NCI-H1092 treated with DMSO at 0.1 percent for 48 hours (cell line): ENCODE measurements around the gene SMARCAD1.
"Not testable (repeated sequence)": the region's sequence is repeated elsewhere in the genome, so short reads cannot be mapped to it uniquely, and the experiment has no call there.

ENCODE experiments used
- DNase-seq: peaks from one replicate; lab custom pipeline; 2025; lab: John Stamatoyannopoulos, UW

Gene SMARCAD1

DNA sequence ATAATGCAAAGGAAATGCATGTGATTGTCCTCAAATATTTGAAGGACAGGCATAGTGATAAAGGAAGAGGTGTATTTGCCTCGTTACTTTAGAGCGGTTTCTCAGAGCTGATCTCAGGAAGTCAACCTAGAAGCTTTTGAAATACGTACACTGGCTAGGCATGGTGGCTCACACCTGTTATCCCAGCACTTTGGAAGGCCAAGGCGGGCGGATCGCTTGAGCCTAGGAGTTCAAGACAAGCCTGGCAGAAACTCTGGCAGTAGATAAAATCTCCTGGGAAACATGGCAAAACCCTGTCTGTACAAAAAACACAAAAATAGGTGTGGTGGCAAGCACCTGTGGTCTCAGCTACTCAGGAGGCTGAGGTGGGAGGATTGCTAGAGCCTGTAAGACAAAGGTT lies 24.9 kb downstream of the SMARCAD1 start:
- no peak for DNase-seq

DNA sequence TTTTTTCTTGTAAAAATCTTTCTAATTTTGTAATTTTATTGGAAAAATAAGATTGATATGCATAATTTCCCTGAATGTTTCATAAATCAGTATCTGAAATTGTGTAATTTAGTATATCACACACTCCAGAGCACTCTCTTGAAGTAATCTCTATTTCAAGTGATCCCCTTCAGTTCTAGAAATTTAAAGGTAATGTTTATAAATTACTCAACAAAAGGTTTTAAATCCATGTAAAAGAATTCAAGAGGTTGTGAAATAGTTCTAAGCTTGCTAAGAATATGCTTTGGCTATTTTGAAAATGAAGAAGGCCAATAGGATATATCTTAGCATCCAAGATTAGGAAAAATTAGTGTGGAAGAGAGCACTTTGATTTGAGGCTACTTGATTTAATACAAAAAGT lies 28.2 kb downstream of the SMARCAD1 start:
- DNase-seq = no peak

DNA sequence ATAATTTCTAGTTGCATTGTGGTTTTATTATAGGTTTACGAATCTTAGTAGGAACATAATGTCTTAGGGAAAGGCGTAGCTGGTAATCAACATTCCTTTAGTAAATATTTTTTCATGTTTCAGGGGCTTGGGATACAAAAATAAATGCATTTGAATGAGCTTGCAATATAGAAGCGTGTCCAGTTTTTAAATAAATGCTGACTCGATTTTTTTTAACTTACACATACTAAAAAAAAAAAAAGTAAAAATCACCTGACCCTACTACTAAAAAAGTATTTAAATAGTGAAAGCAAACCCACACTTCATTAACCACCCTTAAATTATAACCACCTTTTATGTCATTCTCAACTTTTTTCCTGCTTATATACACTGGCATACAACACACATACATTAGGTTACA lies 29.6 kb downstream of the SMARCAD1 start:
- no peak for DNase-seq

DNA sequence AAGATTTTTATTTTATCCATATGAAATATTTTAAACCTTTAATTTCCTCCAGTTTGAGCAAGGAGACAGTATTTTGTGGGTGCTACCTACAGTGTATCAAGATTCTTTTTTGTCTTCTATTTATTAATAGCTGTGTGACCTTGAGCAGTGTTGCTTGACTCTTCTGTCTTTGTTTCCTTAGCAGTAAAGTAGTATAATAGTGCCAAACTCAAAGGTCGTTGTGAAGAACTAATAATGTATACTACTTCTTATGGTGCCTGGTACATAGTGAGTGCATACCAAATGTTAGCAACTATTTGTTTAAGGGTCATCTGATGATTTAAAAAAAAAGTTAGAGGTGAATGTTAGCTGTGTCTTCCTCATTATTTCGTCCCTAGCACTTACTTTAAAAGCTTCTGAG lies 30.5 kb downstream of the SMARCAD1 start:
- DNase-seq = no peak

DNA sequence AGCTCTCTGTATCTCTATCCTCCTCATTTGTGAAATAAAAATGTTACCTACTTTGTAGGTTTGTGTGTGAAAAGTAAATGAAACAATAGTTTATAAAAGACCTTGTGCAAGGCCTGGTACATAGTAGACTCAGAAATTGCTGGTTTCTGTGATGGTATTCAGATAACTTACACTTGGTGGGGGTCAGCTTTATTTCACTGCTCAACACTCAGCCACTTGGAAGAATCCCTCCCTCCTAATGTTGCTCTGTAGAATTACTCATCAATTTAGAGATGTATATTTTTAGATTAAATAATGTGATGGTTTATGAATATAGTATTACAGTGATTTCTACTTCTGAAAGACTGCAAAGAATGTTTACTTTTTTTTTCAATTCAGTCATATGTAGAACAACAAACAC lies 32.7 kb downstream of the SMARCAD1 start:
- DNase-seq = no peak

DNA sequence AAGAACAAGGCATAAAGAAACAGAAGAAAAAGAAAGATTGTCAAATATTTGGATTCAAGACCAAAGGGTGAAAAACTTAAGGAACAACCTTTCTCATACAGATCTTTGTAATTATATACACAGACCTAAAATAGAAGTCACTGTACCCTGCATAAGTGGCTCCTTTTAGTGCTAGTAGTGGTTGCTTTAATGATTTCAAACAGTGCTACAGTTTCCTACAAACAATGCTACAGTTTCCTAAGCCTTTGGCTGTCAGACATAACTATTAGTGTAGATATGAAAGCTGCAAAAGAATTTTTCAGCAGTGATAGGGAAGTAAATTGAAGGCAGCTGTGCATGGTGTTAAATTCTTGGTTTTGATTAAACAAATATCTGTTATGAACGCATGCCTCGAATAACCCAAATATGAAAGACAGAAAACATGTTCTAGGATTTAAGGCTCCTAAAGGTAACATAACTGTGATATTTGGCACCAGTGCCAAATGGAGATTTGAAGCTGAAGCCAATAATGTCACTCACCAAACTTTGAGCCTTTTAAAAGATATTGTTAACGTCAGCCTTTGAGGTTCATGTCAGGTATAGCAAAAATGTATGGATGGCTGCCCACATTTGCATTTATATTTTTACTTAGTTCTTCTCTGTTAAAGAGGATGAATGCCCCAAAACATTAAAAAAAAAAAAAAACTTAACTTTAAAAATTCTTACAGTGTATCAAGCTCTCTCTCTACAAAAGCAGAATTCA lies 36.6 kb downstream of the SMARCAD1 start:
- no peak for DNase-seq

DNA sequence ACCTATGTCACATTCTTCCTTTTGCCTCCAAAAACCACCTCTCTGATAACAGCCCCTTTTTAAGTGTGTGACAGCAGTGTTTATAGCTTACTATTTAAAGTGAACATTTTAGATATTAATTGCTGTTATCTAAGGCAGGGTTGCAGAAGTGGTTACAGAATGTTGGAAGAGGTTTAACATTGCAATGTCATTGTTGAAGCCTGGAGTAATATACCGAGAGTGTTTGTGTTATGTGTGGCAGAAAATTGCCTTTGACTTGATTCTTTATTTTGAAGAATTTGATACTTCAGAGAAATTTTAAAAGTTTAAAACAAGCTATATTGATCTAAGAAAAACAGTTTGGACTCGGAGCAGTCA lies 37.1 kb downstream of the SMARCAD1 start:
- DNase-seq = no peak

DNA sequence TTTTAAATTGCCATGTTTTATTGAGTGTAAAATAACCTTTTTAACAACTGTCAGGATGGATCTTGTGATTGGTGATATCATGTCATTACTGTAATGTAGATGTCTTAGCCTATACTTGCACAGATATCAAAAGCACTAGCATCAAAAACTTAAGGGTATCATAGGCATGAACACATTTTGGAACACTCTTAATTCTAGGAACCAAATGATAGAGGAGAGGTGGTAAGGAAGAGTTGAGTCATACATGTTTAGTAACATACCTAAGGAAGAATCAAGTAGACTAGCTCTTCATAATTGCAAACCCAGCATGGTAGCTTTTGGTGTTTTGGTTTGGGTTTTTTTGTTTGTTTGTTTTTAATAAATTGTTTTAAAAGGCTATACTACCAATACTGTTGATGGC lies 43.4 kb downstream of the SMARCAD1 start:
- no peak for DNase-seq

DNA sequence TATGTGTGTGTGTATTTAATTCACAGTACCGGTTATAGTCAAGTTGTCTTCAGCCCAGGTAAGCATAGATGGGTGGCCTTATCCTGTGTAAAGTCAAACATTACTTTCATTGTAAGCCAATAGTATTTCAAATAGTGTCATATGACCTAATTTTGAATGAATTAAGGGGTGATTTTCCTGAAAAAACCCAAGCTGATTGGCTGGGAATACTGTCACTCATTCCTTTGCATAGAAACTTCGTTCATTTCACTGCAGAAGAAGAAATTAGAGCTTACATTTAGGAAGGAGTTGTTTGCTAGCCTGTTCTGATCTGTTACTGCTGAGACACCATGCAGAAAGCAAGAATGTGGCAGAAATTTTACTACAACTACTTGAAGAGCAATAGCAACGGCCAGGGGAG lies 45.4 kb downstream of the SMARCAD1 start:
- DNase-seq = no peak

DNA sequence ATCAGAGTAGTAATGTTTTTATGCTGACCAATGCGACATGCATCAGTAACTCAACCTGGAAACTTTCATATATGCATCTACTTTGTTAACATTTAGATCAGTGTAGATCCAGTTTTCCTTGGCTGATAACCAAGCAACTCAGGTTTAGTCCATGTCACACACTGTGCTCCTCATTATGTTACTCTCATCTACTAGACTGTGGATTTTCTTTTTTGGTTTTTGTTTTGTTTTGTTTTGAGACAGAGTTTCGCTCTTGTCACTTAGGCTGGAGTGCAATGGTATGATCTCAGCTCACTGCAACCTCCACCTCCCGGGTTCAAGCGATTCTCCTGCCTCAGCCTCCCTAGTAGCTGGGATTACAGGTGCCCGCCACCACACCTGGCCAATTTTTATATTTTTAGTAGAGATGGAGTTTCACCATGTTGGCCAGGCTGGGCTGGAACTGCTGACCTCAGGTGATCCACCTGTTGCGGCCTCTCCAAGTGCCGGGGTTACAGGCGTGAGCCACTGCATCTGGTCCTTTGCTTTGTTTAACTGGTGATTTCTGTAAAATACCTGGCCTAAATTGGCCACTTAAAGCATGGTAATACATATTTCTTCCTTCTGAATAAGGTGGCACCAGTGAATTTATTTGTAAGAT lies 48.6 kb downstream of the SMARCAD1 start:
- no peak for DNase-seq

DNA sequence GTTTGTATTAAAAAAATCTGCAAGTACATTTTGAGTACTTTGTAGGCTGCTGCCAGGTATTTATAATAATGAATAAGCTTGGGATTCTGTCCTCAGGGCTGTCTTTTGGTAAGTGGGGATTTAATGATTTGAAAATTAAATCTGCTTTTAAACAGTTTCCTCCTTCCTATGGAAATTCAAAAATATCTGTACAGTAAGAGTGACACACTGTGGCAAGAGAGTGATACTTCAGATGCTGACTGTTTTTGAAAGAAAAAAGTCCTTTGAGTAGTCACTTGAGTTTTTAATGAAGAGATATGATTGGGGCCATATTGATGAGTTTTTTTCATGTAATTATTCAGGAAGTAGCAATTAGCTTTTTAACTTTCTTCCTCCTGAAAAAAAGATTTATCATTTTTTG lies 49.2 kb downstream of the SMARCAD1 start:
- DNase-seq = no peak

DNA sequence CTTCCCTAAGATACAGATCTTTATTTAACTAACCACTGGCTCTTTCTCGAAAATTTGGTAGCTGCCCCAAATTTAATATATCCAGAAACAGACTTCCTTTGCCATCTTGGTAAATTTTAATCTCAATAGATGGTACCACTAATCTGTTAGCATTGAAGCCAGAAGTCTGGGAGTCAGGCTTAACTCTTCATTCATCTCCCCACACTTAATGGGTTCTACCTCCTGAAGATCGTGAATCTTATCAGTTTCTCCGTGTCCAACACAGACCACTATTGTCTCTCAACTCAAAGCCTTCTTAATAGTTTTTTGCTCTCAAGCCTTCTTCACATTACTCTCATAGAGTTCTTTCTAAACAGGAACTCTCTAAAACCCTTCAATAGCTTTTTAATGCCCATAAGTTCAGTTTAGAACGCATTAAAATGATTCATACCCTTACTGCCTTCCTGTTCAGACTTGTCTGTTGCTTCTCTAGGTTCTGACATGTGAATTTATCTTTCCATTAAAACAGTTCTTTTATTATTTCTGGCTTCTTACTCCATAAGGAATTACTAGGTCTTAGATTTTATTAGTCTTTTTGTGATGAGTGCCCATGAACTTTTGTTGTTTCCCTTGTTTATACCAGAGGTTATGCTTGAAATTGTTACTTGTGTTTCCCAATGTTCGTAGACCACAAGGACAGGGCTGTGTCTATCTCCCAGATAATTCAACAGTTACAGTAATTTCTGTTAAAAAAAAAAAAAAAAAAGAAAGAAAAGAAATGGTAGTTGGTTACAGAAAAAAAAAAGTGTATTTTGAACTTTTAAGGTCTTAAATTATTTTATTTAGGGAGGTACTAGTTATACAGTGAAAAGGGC lies 54.7 kb downstream of the SMARCAD1 start:
- no peak for DNase-seq

DNA sequence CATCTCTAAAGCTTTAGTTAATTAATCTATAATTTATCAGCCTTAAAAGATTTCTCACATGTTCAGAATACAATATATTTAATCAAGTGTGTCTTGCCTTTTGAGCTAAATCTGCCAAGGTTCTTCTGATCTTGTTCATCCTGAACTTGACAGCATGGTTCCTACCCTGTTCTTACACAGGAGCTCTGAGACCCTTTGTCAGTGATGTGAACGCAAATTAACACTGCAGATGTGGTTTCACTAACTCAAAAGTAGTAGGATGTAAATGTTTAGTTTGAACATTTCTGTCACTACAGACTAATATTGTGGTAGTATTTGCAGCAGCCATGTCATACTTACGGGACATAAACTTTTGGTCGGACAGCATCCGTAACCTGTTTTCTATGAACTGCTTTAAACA lies 59.4 kb downstream of the SMARCAD1 start:
- no peak for DNase-seq

DNA sequence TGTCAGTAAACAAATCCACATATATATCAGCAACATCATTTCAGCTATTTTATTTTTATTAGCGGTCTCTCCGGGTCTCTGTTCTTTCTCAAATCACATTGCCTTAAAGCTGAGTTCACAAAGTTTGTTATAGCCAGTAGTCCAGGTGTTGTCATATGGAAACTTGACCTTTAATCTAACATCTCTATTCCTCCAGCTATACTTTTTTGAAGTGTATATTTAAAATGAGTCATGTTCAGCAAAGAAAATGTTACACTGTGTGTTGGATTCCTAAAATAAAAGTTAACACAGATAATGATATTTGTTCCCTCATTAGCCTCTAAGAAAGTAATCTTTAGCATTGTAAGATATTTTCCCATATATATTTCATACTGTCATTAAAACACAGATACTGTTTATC lies 63.6 kb downstream of the SMARCAD1 start:
- DNase-seq = no peak

DNA sequence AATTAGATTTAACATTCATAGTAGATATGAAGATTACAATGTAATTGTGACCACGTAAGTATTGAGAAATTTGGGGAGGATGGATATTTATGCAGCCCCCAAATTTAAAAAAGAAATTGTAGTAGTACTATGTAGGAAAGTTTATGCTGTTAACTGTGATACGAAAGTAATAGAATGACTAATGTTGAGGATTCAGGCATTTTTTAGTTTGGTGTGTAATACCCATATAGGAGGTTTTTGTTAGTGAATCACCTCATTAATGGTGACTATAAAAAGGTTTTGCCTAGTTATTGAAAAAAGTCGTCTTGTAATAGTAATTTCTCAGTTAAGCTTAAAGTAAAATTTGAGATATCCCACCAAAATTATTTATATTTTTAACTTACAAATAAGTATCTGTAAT lies 67.2 kb downstream of the SMARCAD1 start:
- no peak for DNase-seq

DNA sequence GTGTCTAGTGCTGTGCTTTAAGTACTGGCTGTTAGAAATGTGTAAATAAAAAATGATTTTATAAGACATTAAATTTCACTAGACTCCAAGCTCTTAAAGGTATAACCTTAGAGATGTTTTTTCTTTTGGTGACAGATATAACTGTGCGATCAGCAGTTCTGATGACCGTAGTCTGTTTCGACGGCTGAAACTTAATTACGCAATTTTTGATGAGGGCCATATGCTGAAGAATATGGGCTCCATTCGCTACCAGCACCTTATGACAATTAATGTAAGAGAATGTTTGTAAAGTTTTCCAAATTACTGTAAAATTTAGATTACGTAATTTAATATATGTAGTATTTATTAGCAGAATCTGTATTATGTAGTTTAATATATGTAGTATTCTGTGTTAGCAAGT lies 68.5 kb downstream of the SMARCAD1 start:
- no peak for DNase-seq

DNA sequence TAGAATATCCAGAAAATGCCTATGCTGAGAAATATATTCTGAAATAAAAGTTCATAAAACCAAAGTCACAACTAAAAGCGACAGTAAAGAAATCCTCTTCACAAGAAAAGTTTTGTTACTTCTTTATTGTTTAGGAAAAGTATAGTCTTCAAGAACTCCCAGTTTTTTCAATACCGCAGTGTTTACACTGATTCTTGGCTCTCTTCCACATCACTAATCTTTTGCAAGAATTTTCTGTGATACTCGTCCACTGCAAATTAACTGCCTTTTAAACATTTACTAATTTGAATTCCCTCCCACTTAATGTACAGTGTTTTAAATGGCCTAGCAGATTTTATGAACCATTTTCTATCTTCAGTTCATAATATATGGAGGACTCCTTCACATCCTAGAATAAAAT lies 69.9 kb downstream of the SMARCAD1 start:
- no peak for DNase-seq

DNA sequence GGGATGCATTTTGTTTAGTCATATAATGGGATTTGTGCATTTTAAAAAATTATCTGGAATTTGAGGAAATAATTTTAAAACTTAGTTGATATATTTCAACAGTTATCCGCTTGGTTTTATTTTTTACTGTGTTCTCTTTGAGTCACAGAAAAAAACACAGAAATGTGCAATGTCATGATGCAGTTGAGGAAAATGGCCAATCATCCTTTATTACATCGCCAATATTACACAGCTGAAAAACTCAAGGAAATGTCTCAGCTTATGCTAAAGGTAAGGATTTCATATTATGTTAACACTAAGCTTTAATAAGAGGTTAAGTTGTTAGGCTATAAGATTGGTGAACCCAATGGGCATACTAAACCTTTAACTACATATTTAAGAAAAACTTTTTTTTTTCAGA lies 71.1 kb downstream of the SMARCAD1 start:
- no peak for DNase-seq

DNA sequence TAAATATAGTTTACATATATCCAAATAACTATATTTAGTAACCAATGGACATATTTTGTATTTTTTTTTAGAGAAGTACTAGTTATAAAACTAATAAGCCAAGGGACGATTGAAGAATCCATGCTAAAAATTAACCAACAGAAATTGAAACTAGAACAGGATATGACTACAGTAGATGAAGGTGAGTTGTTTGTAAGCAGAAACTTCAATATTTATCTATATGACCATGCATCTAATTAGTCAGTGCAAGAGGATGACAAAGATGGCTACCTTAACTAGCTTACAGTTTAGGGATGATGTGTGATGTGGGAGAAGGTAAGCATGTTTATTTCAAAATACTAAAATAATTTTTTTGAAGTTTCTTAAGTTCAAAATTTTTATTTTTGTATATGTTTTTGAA lies 77.2 kb downstream of the SMARCAD1 start:
- DNase-seq = no peak

DNA sequence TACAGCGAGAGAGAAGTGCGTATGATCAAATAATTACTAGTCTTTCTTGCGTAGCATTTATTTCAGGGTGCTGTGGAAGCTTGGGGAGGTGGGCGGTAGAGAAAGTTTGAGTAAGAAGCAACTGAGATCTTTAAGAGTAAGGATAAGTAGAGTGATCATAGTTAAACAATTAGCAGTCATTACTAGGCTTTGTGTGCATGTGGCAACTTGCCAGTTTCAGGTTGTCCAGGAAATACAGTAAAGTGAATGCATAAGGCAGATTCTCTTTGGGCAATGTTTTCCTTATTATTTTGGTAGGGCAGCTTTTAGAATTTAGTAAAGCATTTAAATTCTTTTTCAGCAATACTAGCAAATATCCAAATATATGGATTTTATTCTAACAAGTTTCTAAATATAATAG lies 78.0 kb downstream of the SMARCAD1 start:
- no peak for DNase-seq

DNA sequence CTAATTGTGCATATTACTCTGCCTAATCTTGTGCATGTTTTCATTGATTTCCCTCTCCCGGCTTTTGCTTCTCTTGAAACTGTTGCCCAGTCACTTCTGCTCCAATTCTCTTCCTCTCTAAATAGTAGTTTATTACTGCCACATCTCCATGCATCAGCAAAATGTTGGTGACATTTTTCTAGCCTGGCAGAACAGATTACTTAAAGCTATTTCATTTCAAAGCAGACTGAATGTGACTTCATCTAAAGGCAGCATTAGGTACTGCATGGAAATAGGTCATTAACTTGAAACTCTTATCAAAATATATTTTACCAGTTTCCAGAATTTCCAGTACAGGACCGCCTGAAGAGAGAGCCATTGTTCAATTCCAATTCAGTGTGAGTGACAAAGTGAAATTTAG lies 82.6 kb downstream of the SMARCAD1 start:
- DNase-seq = no peak

DNA sequence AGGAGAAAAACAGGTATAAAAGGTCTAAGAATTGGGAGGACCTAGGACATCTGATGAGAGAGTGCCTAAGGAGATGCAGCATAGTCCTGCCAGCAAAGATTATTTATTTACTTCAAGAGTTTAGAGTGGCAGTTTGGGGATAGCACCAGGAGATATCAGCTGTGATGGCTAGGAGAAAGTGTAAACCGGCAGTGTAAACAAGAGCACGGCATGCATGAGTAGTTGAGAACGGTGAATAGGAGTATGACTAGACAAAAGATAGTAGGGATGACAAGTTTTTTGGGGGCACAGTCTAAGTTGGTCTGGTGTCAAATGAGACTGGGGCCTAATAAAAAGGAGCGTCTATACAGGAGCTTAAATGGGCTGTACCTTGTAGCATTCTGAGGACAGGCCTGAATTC lies 86.3 kb downstream of the SMARCAD1 start:
- not testable (repeated sequence) for DNase-seq

DNA sequence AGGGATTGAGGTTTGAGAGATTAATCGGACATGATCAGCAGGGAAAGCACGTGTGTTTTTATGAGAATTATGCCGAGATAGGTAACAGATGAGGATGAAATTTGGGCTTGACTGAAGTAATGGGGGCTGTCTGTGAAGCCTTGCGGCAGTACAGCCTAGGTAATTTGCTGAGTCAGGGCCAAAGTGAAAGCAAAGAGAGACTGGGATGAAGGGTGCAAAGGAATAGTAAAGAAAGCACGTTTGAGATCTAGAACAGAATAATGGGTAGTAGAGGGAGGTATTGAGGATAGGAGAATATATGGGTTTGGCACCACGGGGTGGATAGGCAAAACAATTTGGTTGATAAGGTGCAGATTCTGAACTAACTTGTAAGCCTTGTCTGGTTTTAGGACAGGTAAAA lies 87.8 kb downstream of the SMARCAD1 start:
- not testable (repeated sequence) for DNase-seq
